ENCODE results near the gene AKT3.
A peak's percentile ranks its signal among the peaks of the same experiment; 100 is the strongest.

AKT3 gene

DNA sequence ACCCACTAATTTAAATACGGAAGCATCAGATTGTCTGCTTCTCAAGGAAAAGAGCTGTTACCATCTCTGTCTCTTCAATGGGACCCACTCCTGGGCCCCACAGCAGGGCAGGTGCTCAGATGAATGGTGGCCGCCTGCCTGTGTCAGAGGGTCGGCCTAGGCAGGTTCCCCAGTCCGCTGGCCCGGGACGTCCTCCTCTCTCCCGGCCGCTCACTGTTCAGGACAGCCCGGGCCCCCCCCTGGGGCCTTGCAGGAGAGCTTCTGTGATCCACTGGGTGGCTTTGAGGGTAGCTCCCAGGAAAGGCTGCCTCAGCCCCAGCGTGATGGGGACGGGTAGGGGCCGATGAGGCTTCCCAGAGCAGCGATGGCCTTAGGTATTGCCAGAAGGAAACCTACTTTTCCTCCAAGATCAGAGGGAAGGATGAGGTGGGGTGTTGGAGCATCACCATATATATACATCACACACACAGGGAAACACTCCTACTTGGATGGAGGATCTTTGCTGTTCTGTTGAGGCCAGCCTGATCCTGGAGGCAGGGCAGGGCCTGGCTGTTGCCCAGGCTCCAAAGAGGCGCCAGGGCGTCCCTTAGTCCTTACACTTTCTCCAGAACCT, 362.9 kb downstream of the AKT3 start:
- H3K27ac ChIP-seq (ENCODE audit: insufficient read depth, low read length, poor library complexity, severe bottlenecking) = no peak overlapping the region

GRCh38 chr1:243483952-243484351, 366.1 kb downstream of the AKT3 start:
- no peak for DNase-seq
- Histone ChIP-seq H3K27ac (ENCODE audit: insufficient read depth, low read length, poor library complexity, severe bottlenecking) (no peak overlapping the region), H3K4me1 (ENCODE audit: control insufficient read depth, insufficient read depth, low read length, poor library complexity, severe bottlenecking) (peaks cover 10% of the 10 kb centered on the region), H3K4me3 (ENCODE audit: insufficient read depth, low read depth, low read length, poor library complexity, severe bottlenecking) (no peak overlapping the region), H3K36me3 (ENCODE audit: control insufficient read depth, insufficient read depth, low read length) (no peaks in the 10 kb centered on the region), H3K27me3 (replicated peaks; ENCODE audit: control insufficient read depth, insufficient read depth, low read length, poor library complexity, severe bottlenecking) (no peaks in the 10 kb centered on the region), H3K9me3 (ENCODE audit: control insufficient read depth, low read length) (no peaks in the 10 kb centered on the region)

More for the DNA sequence above, 362.9 kb downstream of the AKT3 start:
- Histone ChIP-seq H3K9me3 (ENCODE audit: control insufficient read depth, low read length) (no peaks in the 10 kb centered on the region), H3K36me3 (ENCODE audit: control insufficient read depth, insufficient read depth, low read length) (peaks cover 3% of the 10 kb centered on the region), H3K4me1 (ENCODE audit: control insufficient read depth, insufficient read depth, low read length, poor library complexity, severe bottlenecking) (peaks cover 8% of the 10 kb centered on the region), H3K27me3 (replicated peaks; ENCODE audit: control insufficient read depth, insufficient read depth, low read length, poor library complexity, severe bottlenecking) (no peaks in the 10 kb centered on the region), H3K4me3 (ENCODE audit: insufficient read depth, low read depth, low read length, poor library complexity, severe bottlenecking) (no peak overlapping the region)
- DNase-seq = no peak

- Histone ChIP-seq H3K27ac (ENCODE audit: insufficient read depth, low read length, poor library complexity, severe bottlenecking) (no peak overlapping the region), H3K4me1 (ENCODE audit: control insufficient read depth, insufficient read depth, low read length, poor library complexity, severe bottlenecking) (peaks cover 10% of the 10 kb centered on the region), H3K4me3 (ENCODE audit: insufficient read depth, low read depth, low read length, poor library complexity, severe bottlenecking) (peak overlapping the region; percentile 31), H3K9me3 (ENCODE audit: control insufficient read depth, low read length) (no peaks in the 10 kb centered on the region), H3K27me3 (replicated peaks; ENCODE audit: control insufficient read depth, insufficient read depth, low read length, poor library complexity, severe bottlenecking) (no peaks in the 10 kb centered on the region), H3K36me3 (ENCODE audit: control insufficient read depth, insufficient read depth, low read length) (no peaks in the 10 kb centered on the region)
- no peak for DNase-seq
Observed at GRCh38 chr1:243483071-243483771, 366.8 kb downstream of the AKT3 start.

DNA sequence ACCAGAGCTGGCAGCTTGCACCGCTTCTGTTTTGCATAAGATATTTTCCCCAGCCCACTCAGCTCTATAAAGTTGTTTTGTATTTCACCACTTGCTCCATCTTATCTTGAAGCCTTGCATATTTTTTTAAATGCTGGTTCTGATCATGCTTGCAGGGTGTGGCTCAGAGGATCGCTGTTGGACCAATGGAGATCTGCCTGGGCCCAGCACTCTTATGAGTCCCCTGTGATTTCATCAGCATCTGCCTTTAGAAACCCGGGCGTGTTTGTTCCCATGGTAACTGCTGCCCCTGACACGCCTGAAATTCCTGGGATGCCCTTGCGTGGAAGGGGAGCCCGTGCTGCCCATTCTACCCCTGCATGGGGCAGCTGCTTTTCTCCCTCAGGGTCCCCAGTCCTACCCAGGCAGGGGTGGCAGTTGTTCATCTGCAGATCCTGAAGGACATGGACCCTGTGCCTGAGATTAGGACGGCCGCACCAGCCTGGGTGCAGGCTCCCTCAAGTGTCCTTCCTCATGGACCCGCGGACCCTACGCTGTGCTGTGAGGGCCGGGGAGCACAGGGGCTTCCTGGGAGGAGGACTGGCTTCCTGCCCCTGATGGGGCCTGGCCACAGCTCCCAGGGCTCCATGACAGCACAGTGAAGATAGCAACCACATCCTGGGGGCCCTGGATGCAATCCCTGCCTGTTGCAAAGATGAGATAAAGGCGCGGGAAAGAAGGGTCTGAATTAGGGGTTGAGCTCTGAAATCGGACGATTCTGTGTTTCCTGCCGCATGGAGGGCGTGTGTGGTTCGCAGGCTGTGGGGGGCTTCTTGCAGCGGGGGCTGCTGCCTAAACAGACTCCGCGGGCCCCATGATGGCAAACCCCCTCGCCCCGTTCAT, 367.7 kb downstream of the AKT3 start:
- H3K9me3 ChIP-seq (ENCODE audit: control insufficient read depth, low read length) = no peaks in the 10 kb centered on the region
- no peak overlapping the region for H3K27ac ChIP-seq (ENCODE audit: insufficient read depth, low read length, poor library complexity, severe bottlenecking)
- H3K4me3 ChIP-seq (ENCODE audit: insufficient read depth, low read depth, low read length, poor library complexity, severe bottlenecking) = peak overlapping the region; percentile 31
- H3K27me3 ChIP-seq (replicated peaks; ENCODE audit: control insufficient read depth, insufficient read depth, low read length, poor library complexity, severe bottlenecking) = no peaks in the 10 kb centered on the region
- H3K4me1 ChIP-seq (ENCODE audit: control insufficient read depth, insufficient read depth, low read length, poor library complexity, severe bottlenecking) = peaks cover 10% of the 10 kb centered on the region
- DNase-seq = no peak
- no peaks in the 10 kb centered on the region for H3K36me3 ChIP-seq (ENCODE audit: control insufficient read depth, insufficient read depth, low read length)

GRCh38 chr1:243481101-243481500, 368.9 kb downstream of the AKT3 start:
- DNase-seq = no peak
- H3K36me3 ChIP-seq (ENCODE audit: control insufficient read depth, insufficient read depth, low read length) = no peaks in the 10 kb centered on the region
- no peaks in the 10 kb centered on the region for H3K9me3 ChIP-seq (ENCODE audit: control insufficient read depth, low read length)
- H3K27ac ChIP-seq (ENCODE audit: insufficient read depth, low read length, poor library complexity, severe bottlenecking) = no peak overlapping the region
- peaks cover 10% of the 10 kb centered on the region for H3K4me1 ChIP-seq (ENCODE audit: control insufficient read depth, insufficient read depth, low read length, poor library complexity, severe bottlenecking)
- H3K27me3 ChIP-seq (replicated peaks; ENCODE audit: control insufficient read depth, insufficient read depth, low read length, poor library complexity, severe bottlenecking) = no peaks in the 10 kb centered on the region
- no peak overlapping the region for H3K4me3 ChIP-seq (ENCODE audit: insufficient read depth, low read depth, low read length, poor library complexity, severe bottlenecking)

DNA sequence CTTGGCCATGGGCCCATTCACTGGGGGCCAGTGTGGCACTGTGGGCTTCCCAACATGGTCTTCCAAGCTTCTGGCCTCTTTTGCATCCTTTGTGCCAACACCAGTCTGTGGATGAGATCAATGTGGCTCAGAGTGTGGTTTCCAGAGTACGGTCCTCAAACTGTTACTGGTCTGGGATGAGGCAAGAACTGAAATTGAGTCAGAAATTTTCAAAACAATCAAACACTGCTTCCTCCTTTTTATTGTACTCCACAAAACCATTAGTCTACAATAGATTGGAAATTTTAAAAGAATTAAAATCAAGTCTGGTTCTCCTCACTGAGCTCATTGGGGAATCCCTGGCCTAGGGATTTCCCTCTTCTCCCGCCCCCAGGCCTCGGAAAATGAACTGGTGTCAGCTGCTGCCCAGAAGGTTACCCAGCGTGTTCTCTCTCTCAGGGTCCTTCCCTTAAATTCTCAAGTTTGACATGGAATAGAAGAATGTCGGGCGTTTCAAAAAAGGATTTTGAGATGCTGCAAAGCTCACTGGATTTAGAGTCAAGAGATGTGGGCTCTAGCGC, 372.2 kb downstream of the AKT3 start:
- no peak for DNase-seq
- no peaks in the 10 kb centered on the region for H3K9me3 ChIP-seq (ENCODE audit: control insufficient read depth, low read length)
- H3K4me3 ChIP-seq (ENCODE audit: insufficient read depth, low read depth, low read length, poor library complexity, severe bottlenecking) = no peak overlapping the region
- peaks cover 8% of the 10 kb centered on the region for H3K4me1 ChIP-seq (ENCODE audit: control insufficient read depth, insufficient read depth, low read length, poor library complexity, severe bottlenecking)
- H3K27me3 ChIP-seq (replicated peaks; ENCODE audit: control insufficient read depth, insufficient read depth, low read length, poor library complexity, severe bottlenecking) = no peaks in the 10 kb centered on the region
- no peaks in the 10 kb centered on the region for H3K36me3 ChIP-seq (ENCODE audit: control insufficient read depth, insufficient read depth, low read length)
- H3K27ac ChIP-seq (ENCODE audit: insufficient read depth, low read length, poor library complexity, severe bottlenecking) = no peak overlapping the region

DNA sequence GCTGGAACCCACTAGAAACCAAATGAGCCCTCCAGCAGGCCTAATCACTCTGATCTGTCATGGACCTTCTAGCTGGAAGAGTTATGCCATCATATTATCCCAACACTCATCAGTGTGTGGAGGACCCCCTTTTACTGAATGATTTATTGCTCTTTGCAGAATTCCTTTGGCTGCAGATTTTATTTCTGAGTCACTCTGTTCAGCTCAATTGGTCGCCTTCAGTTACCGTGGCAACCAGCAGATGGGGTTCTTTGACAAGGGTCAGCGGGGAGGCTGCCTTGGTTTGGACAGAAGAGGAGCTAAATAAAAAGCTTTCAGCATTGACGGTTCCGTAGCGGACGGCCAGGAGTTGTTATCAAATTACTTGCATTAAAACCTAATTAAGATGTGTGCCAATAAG, 374.1 kb downstream of the AKT3 start:
- no peaks in the 10 kb centered on the region for H3K4me1 ChIP-seq (ENCODE audit: control insufficient read depth, insufficient read depth, low read length, poor library complexity, severe bottlenecking)
- H3K27ac ChIP-seq (ENCODE audit: insufficient read depth, low read length, poor library complexity, severe bottlenecking) = no peak overlapping the region
- DNase-seq = no peak

GRCh38 chr1:243474906-243475305, 375.1 kb downstream of the AKT3 start:
- H3K4me1 ChIP-seq (ENCODE audit: control insufficient read depth, insufficient read depth, low read length, poor library complexity, severe bottlenecking) = no peaks in the 10 kb centered on the region
- no peak overlapping the region for H3K4me3 ChIP-seq (ENCODE audit: insufficient read depth, low read depth, low read length, poor library complexity, severe bottlenecking)
- no peak overlapping the region for H3K27ac ChIP-seq (ENCODE audit: insufficient read depth, low read length, poor library complexity, severe bottlenecking)
- no peaks in the 10 kb centered on the region for H3K9me3 ChIP-seq (ENCODE audit: control insufficient read depth, low read length)
- H3K27me3 ChIP-seq (replicated peaks; ENCODE audit: control insufficient read depth, insufficient read depth, low read length, poor library complexity, severe bottlenecking) = no peaks in the 10 kb centered on the region
- H3K36me3 ChIP-seq (ENCODE audit: control insufficient read depth, insufficient read depth, low read length) = no peaks in the 10 kb centered on the region
- DNase-seq = no peak

More for the DNA sequence above, 374.1 kb downstream of the AKT3 start:
- H3K4me3 ChIP-seq (ENCODE audit: insufficient read depth, low read depth, low read length, poor library complexity, severe bottlenecking) = no peak overlapping the region
- no peaks in the 10 kb centered on the region for H3K9me3 ChIP-seq (ENCODE audit: control insufficient read depth, low read length)
- H3K36me3 ChIP-seq (ENCODE audit: control insufficient read depth, insufficient read depth, low read length) = no peaks in the 10 kb centered on the region
- no peaks in the 10 kb centered on the region for H3K27me3 ChIP-seq (replicated peaks; ENCODE audit: control insufficient read depth, insufficient read depth, low read length, poor library complexity, severe bottlenecking)

- no peaks in the 10 kb centered on the region for H3K27me3 ChIP-seq (replicated peaks; ENCODE audit: control insufficient read depth, insufficient read depth, low read length, poor library complexity, severe bottlenecking)
- no peaks in the 10 kb centered on the region for H3K4me1 ChIP-seq (ENCODE audit: control insufficient read depth, insufficient read depth, low read length, poor library complexity, severe bottlenecking)
- no peaks in the 10 kb centered on the region for H3K9me3 ChIP-seq (ENCODE audit: control insufficient read depth, low read length)
- no peak for DNase-seq
- H3K27ac ChIP-seq (ENCODE audit: insufficient read depth, low read length, poor library complexity, severe bottlenecking) = no peak overlapping the region
- H3K4me3 ChIP-seq (ENCODE audit: insufficient read depth, low read depth, low read length, poor library complexity, severe bottlenecking) = no peak overlapping the region
- H3K36me3 ChIP-seq (ENCODE audit: control insufficient read depth, insufficient read depth, low read length) = no peaks in the 10 kb centered on the region
Observed at GRCh38 chr1:243474136-243474881, 375.7 kb downstream of the AKT3 start.

Measured in effector memory CD4-positive, alpha-beta T cell (primary cell).